CD4-positive, alpha-beta T cell (primary cell): Measurements from ENCODE around the gene SCFD2. TPM values are rescaled to one million over a fixed set of nuclear protein-coding genes. Genes with fewer than 3 reads are reported as not detected.

Experiments
- ATAC-seq: fragments of 200-7000 bp; cut with Tn5 transposase; one replicate; pipeline ENCODE4 v1.10.0; 2022; ENCODE audit warnings: mild to moderate bottlenecking; ENCODE audit not compliant: poor library complexity
- CTCF ChIA-PET: fragments of 350-600 bp; sonication (Branson Sonifier 250); formaldehyde crosslinking; loops from one replicate; lab custom pipeline; 2021; ENCODE audit warnings: antibody characterized with exemption, inconsistent platforms; lab: Charles Lee
- POLR2A ChIA-PET: fragments of 350-600 bp; sonication (Branson Sonifier 250); formaldehyde crosslinking; loops from one replicate; lab custom pipeline; 2021; ENCODE audit warnings: antibody characterized with exemption, inconsistent platforms; lab: Charles Lee
- DNase-seq, 14 experiments: peaks; one replicate each; pipeline ENCODE4 v3.0.0-alpha.2; 2013 to 2020; ENCODE audit warnings: mixed read lengths in 2 of 14
- H3K27ac ChIP-seq, 2 donors: one replicate each; pipeline versions ENCODE4 v1.5.1 to v1.7.0; 2013; ENCODE audit warnings: low read length in 2 of 2, low read depth in 1 of 2, mild to moderate bottlenecking in 1 of 2
- H3K27me3 ChIP-seq, 2 experiments: 1 replicate in 1 of 2; 2 replicates in 1 of 2; pipeline versions ENCODE4 v1.6.1 to v1.7.0; 2013; ENCODE audit warnings: low read length in 2 of 2, control low read depth in 1 of 2, mild to moderate bottlenecking in 1 of 2, moderate library complexity in 1 of 2; ENCODE audit not compliant: insufficient read depth in 2 of 2, control insufficient read depth in 1 of 2
- H3K36me3 ChIP-seq: one replicate; pipeline ENCODE4 v1.6.1; 2013; ENCODE audit warnings: low read length, control low read depth; ENCODE audit not compliant: insufficient read depth
- H3K4me1 ChIP-seq: one replicate; pipeline ENCODE4 v1.6.1; 2013; ENCODE audit warnings: low read length, control low read depth; ENCODE audit not compliant: insufficient read depth
- H3K4me3 ChIP-seq: one replicate; pipeline ENCODE4 v1.5.1; 2013; ENCODE audit warnings: mild to moderate bottlenecking, low read length, moderate library complexity
- H3K9me3 ChIP-seq, 2 experiments: 1 replicate in 1 of 2; 2 replicates in 1 of 2; pipeline versions ENCODE4 v1.6.1 to v1.7.0; 2013; ENCODE audit warnings: low read length in 2 of 2, mild to moderate bottlenecking in 2 of 2, control low read depth in 1 of 2, moderate library complexity in 1 of 2; ENCODE audit not compliant: control insufficient read depth in 1 of 2, insufficient read depth in 1 of 2
- H3K27ac Mint-ChIP-seq: one replicate; pipeline ENCODE4 v1.8.0; 2020; ENCODE audit warnings: mixed read lengths
- H3K27me3 Mint-ChIP-seq: one replicate; pipeline ENCODE4 v1.8.0; 2021; ENCODE audit warnings: mixed read lengths
- H3K36me3 Mint-ChIP-seq: one replicate; pipeline ENCODE4 v1.8.0; 2021; ENCODE audit warnings: low read depth, mixed read lengths
- H3K4me1 Mint-ChIP-seq: one replicate; pipeline ENCODE4 v1.8.0; 2021; ENCODE audit warnings: low read depth, mixed read lengths
- H3K4me3 Mint-ChIP-seq: one replicate; pipeline ENCODE4 v1.8.0; 2020; ENCODE audit warnings: mild to moderate bottlenecking, mixed read lengths
- H3K9me3 Mint-ChIP-seq: one replicate; pipeline ENCODE4 v1.8.0; 2020; ENCODE audit warnings: mixed read lengths
- CTCF ChIP-seq: fragments of 200-600 bp; IDR thresholded peaks from one replicate; pipeline ENCODE4 v1.8.0; 2022; ENCODE audit warnings: antibody characterized with exemption, mild to moderate bottlenecking
- intact Hi-C, 2 experiments: fragments of 100-400 bp; cut with DNase I in 1 of 2; cut with micrococcal nuclease in 1 of 2; formaldehyde crosslinking; loops; one replicate each; pipeline versions ENCODE4 v1.15.1 to v1.9.0; 2023 to 2025; cut with DNase I, micrococcal nuclease
- total RNA-seq, 174 experiments: library from RNA in 2 of 174; stranded (reverse) in 2 of 174; gene quantifications; one replicate each; pipeline ENCODE4 v1.2.3 and lab custom pipeline; 2021 to 2026

The SCFD2 gene
- total RNA-seq, 2 experiments from 2014 or later = 15.4 to 17.6 TPM

GRCh38 chr4:52867163-52867562 lies 498.7 kb downstream of the SCFD2 start:
- TF ChIP-seq CTCF = no peak
- Histone ChIP-seq H3K9me3 (no peaks in the 10 kb centered on the region), H3K36me3 (peaks cover 9% of the 10 kb centered on the region), H3K27me3 (peaks cover 9 to 12% of the 10 kb centered on the region in 2 experiments), H3K4me3 (no peak overlapping the region), H3K27ac (no peak overlapping the region), H3K4me1 (peaks cover 9% of the 10 kb centered on the region)
- no peak overlapping the region for H3K27ac Mint-ChIP-seq
- ATAC-seq (no peak), DNase-seq (no peak)
- H3K4me3 Mint-ChIP-seq = no peak overlapping the region
- CTCF ChIA-PET = no interaction called here
- H3K36me3 Mint-ChIP-seq = peaks cover 5% of the 10 kb centered on the region
- no peaks in the 10 kb centered on the region for H3K9me3 Mint-ChIP-seq
- intact Hi-C loops = loop anchor here in 1 of 2 experiments (10.0 kb wide), 3 partner anchors 498 to 1228 kb away; partner anchors contain the start of genes DCUN1D4 and SCFD2
- H3K27me3 Mint-ChIP-seq = peaks cover 10% of the 10 kb centered on the region
- POLR2A ChIA-PET = no interaction called here
- H3K4me1 Mint-ChIP-seq = no peaks in the 10 kb centered on the region

GRCh38 chr4:52866734-52867133 lies 499.1 kb downstream of the SCFD2 start:
- POLR2A ChIA-PET = no interaction called here
- no peaks in the 10 kb centered on the region for H3K9me3 ChIP-seq
- DNase-seq = no peak
- no peak for ATAC-seq
- H3K4me3 Mint-ChIP-seq = no peak overlapping the region
- peaks cover 10% of the 10 kb centered on the region for H3K27me3 Mint-ChIP-seq
- peaks cover under 1% of the 10 kb centered on the region for H3K4me1 Mint-ChIP-seq
- no peak overlapping the region for H3K27ac Mint-ChIP-seq
- no peak overlapping the region for H3K27ac ChIP-seq
- peaks cover 9% of the 10 kb centered on the region for H3K36me3 ChIP-seq
- H3K4me1 ChIP-seq = peaks cover 11% of the 10 kb centered on the region
- no peaks in the 10 kb centered on the region for H3K9me3 Mint-ChIP-seq
- CTCF ChIA-PET = no interaction called here
- no peak overlapping the region for H3K4me3 ChIP-seq
- TF ChIP-seq CTCF = no peak
- H3K36me3 Mint-ChIP-seq = peaks cover 4% of the 10 kb centered on the region
- intact Hi-C loops = loop anchor here in 1 of 2 experiments (10.0 kb wide), 3 partner anchors 498 to 1228 kb away; partner anchors contain the start of genes DCUN1D4 and SCFD2
- peaks cover 9 to 12% of the 10 kb centered on the region in 2 experiments for H3K27me3 ChIP-seq

- no peak for TF ChIP-seq CTCF
- Mint-ChIP-seq H3K9me3 (no peaks in the 10 kb centered on the region), H3K4me1 (peaks cover 12% of the 10 kb centered on the region), H3K4me3 (no peak overlapping the region), H3K36me3 (no peaks in the 10 kb centered on the region), H3K27ac (no peak overlapping the region), H3K27me3 (peaks cover 24% of the 10 kb centered on the region)
- ATAC-seq (no peak), DNase-seq (no peak)
- no peaks in the 10 kb centered on the region for H3K36me3 ChIP-seq
- intact Hi-C loops = loop anchor here in 1 of 2 experiments (10.0 kb wide), 3 partner anchors 500 to 1230 kb away; partner anchors contain the start of genes DCUN1D4 and SCFD2
- H3K4me3 ChIP-seq = no peak overlapping the region
- no peaks in the 10 kb centered on the region for H3K9me3 ChIP-seq
- no peak overlapping the region for H3K27ac ChIP-seq
- CTCF ChIA-PET = no interaction called here
- H3K4me1 ChIP-seq = peaks cover 18% of the 10 kb centered on the region
- H3K27me3 ChIP-seq = peaks cover 19 to 20% of the 10 kb centered on the region in 2 experiments
- POLR2A ChIA-PET = no interaction called here
Measured at GRCh38 chr4:52865300-52865699, 500.6 kb downstream of the SCFD2 start.
